Measurements from ENCODE around the gene SERTAD3.

SERTAD3 gene

DNA sequence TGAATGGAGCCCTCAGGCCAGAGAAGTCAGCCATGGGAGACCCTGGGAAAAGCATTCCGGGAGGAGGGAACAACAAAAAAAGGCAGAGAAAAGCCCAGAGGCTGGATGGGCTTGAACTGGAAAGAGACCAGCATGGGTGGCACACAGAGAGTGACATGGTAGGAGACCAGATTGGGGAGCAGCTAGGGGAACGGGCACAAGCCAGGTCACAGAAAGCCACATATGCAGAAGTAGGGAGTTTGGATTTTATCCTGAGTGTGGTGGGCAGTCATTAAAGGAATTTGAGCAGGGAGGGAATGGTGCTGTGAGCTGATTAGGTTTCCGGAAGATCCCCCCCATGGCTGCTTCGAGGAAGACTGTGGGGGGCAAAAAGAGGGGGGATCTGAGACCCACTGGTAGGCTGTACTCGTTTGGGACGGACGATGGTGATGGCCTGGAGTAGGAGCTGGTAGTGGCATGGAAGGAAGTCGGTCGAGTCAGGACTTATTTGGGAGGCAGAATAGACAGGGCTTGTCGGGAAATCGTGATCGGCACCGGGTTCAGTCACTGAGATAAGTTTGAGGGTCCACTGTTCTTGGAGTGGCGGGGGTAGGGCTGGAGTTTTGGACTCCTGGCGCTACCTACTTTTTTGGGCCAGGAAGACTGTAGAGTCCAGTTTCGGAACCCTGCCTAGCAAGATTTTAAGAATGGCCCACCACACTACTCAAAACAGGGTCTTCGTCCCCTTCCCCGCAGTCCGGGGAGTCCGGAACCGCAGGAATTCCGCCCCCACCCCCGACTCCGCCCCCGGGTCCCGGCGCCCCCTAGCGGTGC is 19.3 kb downstream of the SERTAD3 start:
- peak; percentile 46 for DNase-seq (ENCODE audit: low read depth)

DNA sequence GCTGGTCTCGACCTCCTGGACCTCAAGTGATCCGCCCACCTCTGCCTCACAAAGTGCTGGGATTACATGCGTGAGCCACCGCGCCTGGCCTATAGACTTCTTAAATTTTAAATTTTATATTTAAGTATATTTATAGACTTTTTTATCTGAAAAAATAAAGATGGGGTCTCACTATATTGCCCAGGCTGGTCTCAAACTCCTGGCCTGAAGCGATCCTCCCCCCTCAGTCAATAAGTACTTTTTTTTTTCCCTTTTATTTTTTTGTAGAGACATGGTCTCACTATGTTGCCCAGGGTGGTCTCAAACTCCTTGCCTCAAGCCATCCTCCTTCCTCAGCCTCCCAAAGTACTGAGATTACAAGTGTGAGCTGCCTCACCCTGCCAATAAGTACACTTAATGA is 20.2 kb downstream of the SERTAD3 start:
- no peak for DNase-seq (ENCODE audit: low read depth)

DNA sequence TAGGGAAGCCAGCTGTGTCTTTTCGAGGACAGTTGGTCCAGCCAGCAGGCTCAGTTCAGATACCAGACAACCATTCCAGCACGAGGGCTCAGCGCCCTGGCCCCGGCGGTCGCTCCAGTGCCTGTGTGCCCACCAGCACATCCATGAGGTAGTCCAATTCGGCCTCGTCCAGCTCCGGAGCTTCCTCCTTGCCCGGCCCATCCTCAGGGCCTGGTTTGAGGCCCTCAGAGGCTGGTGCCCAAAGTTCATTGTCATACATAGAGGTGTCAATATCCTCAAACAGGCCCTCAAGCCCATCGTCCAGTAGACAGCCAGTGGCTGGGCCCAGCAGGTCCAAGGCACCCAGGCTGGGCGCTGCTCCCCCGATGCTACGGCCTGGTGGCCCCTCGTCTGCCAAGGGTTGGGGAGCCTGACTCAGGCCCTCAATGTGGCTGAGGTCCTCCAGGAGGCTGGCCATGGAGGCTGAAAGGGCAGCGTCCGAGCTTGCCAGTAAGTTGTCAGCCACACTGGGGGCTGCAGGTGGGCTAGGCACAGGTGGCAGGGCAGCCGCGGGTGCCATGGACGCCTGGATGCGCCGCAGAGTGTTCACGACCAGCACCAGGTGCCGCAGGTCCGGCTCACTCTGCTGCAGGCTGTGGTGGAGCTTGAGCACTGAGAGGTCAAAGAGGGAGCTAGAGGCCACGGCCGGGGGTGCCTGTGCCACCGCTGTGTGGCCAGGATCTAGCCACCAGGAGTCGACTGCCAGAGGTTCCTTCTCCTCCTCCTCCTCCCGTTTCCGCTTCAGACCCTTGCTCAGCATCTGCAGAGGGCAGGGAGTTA is 21.2 kb downstream of the SERTAD3 start:
- DNase-seq (ENCODE audit: low read depth): no peak

DNA sequence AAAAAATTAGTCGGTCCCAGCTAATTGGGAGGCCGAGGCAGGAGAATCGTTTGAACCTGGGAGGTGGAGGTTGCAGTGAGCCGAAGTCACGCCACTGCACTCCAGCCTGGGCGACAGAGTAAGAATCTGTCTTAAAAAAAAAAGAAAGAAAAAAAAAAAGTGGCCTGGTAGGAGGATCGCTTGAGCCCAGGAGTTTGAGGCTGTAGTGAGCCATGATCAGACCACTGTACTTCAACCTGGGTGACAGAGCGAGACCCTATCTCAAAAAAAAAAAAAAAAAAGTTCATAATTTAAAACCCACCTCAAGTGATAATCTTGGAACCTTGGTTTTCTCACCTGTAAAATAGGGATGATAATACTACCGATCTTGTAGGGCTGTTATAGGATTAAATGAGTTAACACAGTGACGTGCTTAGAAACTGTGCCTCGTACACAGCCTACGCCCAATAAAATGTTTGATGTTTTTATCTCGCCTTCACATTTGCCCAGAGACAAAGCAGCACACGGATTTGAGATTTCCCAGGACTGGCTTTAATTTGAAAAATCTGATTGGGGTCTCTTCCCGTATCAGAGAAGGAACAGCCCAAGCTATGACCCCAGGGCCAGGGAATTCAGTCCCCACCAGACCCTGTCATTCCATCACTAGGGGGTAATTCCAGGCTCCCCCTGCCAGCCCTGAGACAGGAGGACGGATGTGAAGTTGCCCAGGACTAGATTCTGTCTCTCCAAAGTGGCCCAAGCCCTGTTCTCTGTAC is 22.0 kb downstream of the SERTAD3 start:
- no peak for DNase-seq (ENCODE audit: low read depth)

DNA sequence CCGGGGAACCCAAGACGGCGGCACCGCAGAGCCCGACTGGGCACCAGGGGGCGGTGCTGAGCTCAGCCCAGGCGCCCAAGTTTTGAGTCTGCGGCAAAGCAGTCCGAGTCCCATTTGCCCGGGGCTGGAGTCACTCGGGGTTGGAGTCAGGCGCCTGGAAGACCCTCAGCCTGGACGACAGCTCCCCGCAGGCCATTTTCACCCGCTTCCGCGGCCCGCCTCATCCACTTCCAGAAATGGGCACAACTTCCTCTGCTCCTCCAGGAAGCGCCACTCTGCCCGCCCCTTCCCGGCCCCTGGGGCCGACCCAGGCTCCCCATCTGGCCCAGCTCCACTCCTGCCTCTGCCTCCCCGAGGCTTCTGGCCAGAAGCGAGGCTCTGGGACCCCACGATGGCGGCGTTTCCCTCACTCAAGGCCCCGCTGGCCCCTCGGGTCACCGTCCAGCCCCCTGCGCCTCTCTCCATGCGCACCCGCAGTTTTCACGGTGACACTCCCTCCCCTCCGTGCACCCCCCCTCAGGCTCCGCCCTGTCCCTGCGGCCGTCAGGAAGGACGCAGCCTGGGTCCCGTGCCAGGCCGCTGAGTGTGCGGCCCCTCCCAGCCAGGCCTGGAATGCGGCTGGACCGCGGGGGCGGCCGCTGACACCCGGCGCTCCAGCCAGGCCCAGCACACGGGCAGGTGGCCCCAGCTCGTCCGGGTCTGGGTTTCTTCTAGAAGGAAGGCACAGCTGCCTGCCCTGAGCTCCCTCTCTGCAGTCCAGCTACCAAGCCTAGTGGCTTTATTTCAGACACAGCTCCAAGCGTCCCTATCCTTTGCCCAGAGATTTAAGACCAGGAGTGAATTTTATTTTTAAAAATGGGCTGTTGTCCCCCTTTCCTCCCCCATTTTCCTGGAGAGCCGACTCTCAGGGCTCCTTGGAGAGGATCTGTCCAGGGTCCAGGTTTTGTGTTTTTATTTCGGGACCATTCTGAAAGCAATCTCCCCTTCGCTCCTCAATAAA is 23.1 kb downstream of the SERTAD3 start:
- DNase-seq (ENCODE audit: low read depth): peak; percentile 93

DNA sequence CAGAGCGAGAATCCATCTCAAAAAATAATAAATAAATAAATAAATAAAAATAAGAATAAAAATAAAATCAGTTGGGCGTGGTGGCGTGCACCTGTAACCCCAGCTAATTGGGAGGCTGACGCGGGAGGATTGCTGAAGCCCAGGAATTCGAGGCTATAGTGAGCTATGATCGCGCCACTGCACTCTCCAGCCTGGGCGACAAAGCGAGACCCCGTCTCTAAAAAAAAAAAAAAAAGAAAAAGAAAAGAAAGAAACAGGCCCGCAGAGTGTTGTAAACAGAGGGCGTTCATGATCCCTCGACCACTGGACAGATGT is 23.7 kb downstream of the SERTAD3 start:
- no peak for DNase-seq (ENCODE audit: low read depth)

DNA sequence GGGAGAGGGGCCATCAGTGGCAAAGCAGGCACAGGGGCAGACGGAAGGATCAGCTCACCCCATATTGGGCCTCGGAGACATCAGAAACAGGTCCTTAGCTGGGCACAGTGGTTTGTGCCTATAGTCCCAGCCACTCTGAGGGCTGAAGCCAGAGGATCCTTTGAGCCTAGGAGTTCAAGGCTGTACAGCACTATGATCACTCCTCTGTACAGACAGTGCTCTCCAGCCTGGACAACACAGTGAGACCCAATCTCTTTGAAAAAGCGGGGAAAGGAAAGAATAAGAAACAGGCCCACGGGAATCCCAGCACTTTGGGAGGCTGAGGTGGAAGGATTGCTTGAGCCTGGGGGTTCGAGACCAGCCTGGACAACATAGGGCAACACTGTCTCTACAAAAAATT is 24.4 kb downstream of the SERTAD3 start:
- no peak for DNase-seq (ENCODE audit: low read depth)

DNA sequence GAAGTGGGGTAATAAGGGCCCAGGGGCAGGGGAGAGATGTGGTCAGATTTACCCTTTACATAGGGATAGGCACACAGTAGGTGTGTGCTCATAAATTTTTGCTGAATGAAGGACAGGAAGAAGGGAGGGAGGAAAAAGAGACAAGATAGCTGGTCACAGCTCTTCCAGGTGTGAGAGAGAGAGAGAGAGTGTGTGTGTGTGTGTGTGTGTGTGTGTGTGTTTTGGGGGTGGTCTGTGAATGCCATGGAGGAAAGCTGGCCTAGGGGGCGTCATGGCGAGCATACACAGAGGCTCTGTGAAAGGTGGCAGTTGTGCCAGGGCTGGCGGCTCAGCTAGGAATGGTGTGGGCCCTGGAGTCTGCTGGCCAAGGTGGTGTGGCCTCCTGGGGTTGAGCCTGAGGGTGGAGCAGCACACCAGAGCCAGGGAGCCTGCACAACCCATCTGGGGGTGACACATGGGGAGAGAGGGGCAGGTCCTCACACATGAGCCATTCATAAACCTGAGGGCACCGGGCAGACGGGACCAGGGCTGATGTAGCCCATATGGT is 25.0 kb downstream of the SERTAD3 start:
- no peak for DNase-seq (ENCODE audit: low read depth)

DNA sequence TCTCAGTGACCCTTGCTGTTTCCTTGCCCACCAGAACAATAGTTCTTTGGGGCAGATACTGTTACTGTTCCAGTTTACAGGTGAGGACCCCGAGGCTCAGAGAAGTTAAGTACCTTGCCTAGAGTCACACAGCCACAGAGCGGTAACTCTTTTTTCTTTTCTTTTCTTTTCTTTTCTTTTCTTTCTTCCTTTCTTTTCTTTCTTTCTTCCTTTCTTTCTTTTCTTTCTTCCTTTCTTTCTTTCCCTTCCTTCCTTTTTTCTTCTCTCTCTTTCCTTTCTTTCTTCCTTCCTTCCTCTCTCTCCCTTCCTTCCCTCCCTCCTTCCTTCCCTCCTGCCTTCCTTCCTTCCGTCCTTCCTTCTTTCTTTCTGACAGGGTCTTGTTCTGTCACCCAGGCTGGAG is 26.1 kb downstream of the SERTAD3 start:
- no peak for DNase-seq (ENCODE audit: low read depth)

DNA sequence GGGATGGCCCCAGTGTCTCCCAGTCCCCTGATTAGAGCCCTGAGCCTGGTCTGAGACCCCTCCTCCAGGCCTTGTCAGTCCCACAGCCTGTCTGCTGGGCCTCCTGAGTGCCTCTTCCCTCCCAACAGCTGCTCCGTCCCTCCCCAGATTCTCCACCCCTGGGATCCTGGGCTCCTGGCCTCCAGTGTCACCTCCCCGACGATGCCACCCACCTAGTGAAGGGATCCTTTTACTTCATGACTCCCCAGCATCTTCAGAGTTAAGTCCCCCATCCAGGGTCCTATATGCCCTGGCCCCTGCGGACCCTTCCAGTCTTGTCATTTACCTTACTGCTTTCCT is 26.5 kb downstream of the SERTAD3 start:
- no peak for DNase-seq (ENCODE audit: low read depth)

DNA sequence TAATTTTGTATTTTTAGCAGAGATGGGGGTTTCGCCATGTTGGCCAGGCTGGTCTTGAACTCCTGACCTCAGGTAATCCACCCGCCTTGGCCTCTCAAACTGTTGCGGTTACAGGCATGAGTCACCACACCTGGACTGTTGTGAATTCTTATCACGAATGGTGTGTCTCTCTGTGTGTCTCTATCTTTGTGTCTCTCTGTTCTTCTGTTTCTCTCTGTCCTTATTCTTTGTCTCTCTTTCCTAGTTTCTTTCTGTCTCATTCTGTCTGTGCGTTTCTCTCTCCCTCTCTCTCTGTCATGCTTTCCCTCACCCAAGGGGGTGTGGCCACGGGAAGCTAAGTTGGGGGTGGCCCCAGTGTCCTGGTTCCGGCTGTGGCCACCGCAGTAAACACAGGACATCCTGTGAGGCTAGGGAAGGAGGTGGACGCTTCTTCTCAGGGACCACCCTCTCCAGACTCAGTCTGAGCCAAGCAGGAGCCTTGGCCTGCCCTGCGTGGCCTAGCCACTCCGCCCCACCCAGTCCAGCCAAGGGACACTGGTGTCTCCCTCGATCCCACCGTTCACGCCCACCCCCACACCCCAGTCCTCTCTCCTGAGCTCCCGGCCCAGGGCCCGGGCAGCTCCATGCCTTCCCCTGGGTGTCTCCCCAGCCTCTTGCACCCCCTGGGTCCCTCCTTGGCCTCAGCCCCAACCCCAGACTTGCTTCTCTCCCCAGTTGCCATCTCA is 27.1 kb downstream of the SERTAD3 start:
- DNase-seq (ENCODE audit: low read depth): peak; percentile 63

DNA sequence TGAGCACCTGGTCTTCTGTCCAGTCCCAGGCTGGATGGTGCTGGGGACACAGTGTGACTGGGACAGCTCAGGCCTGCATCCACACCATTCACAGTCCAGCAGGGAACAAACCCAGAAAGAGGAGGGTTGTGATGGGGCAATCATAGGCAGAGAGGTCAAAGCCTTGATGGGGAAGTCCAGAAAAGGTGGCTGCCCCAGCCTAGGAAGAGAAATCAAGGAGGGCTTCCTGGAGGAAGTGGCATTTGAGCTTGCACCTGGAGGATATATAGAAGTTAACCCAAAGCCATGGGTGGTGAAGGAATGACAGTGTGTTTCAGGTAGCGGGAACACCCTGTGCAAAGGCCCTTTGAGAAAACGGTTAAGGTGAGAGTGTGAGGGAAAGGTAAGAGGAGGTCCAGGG is 28.4 kb downstream of the SERTAD3 start:
- DNase-seq (ENCODE audit: low read depth): no peak

DNA sequence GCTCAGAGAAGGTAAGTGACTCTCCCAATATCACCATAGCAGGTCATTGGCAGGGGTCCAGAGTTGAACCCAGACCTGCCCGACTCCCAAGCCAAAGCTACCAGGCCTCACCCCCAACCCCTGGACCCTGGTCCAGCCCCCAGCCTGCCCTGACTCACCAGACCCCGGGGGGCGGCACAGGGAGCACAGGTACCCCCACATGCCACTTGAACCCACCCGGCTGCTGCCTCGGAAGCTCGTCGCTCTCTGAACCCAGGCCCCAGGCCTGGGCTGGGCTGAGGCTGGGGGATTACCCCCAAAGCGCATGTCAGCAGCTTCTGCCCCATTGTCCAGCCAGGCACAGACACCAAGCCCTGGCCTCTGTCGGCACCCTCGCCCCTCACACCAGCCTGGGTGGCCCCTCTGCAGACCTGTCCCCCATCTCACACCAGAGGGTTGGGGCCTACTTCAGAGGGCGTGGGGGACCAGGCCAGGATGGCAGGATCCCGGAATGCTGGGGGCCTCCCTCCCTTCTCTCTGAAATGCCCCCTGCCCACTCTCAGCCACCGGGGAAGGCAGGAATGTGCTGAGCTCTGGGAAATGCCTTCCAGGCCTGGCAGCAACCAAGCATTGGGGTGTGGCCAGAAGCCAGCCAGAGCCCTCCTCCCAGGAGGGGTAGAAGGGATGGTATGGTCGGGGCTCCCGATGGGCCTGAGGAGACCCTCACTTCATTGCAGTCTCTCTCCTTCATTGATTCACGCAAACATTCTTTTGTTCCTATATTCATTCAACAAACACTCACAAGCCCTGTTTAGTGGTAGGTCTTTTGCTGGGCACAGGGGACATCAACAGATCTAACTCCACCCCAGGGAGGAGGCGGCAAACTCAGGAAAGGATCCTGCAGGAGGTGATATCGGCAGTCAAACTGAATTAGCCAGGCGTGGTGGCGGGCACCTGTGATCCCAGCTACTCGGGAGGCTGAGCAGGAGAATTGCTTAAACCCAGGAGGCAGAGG is 29.3 kb downstream of the SERTAD3 start:
- DNase-seq (ENCODE audit: low read depth): no peak

DNA sequence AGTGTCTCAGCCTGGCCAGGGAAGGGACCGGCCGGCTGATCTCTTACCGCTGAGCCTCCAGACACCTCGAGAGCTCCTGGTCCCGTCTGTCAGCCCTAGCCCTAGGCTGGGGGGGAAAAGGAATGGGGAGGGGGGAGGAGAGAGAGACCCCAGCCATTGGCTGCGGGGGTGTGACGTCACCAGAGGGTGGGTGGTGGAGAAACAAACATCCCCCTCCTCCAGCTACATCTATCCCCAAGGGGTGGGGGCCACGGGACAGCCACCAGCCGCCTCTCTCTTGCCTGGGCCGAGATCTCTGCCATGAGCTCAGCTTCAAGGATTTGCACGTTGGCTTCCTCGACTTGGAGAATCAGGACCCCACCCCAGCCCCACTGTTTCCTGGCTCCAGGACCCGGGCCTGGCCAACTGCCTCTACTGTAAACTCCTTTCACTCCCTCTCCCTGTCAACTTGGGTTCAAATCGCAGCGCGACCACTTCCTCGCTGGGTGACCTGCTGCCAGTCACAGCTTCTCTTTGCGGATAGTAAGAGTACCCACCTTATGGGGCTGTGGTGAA is 30.8 kb downstream of the SERTAD3 start, which contains the start of gene PRX:
Gene PRX, minus strand, starts transcription at position 88 of the 555 bp plus-strand sequence. CDS start 5,446 bp downstream, outside the sequence.
- DNase-seq (ENCODE audit: low read depth): no peak

DNA sequence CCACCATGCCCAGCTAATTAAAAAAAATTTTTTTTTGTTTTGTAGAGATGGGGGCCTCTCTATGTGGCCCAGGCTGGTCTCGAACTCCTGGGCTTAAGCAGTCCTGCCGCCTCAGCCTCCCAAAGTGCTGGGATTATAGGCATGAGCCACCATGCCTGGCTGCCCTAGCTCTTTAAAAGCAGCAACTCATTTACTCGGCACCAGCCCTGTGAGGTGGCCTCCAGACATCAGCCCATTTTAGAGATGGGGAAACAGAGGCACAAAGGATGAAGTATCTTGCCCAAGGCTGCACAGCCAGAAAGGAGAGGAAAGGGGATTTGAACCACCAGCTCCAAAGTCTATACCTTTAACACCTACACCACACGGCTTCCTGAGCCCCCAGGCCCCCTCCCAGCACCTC is 31.3 kb downstream of the SERTAD3 start:
- no peak for DNase-seq (ENCODE audit: low read depth)

DNA sequence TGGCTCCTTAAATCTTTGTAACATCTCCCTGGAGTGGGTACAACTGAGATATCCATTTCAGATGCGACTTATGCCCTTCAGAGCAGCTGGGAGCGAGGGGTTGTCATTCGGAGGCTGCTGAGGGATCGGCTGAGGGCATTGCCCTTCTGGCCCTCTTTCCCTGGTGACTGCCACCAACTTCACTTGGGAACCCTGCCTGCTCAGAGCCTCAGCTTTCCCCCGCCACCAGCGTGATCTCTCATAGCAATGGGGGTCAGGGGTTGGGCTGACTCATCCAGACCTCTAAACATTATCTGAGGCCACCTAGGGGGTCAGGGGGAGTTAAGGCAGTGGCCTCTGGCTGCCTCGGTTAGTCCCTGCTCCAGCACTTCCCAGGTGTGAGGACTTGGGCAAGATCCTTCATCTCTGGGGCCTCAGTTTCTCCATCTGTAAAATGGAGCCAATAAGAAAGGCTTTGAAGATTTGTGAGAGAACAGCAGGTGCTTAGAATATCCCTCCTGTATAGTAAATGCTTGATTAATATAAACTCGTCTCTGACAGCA is 32.1 kb downstream of the SERTAD3 start:
- DNase-seq (ENCODE audit: low read depth): no peak

DNA sequence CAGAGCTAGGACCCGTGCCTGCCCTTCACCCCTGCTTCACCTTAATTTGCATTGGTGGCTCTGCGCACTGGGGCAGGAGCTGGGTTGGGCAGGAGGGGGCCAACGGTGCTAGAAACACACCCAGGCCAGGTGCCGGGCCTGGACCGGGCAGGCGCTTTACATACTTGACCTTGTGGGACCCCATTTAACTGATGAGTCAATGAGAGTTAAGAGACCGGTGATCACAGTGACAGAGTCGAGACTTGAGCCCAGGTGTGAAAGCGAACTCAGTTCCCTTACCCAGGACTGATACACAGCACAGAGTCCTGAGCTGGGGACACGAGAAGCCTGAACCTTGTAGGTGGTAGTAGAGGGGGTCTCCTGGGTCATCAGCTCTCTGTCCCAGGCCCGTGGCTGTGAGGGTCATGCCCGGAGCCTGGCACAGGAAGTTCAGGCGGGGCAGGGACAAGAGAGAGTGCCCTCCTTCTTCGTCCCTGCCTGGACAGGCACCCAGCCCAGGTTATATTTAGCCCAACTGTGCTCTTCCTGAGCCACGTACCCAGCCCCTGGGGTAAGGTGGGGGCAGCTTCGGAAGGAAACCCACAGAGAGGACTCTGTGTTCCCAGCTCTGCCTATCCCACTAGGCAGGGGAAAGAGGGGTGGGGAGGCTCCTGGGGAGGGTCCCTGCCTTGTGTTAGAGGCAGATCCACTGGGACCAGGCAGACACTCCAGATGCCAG is 32.9 kb downstream of the SERTAD3 start:
- peak; percentile 23 for DNase-seq (ENCODE audit: low read depth)

DNA sequence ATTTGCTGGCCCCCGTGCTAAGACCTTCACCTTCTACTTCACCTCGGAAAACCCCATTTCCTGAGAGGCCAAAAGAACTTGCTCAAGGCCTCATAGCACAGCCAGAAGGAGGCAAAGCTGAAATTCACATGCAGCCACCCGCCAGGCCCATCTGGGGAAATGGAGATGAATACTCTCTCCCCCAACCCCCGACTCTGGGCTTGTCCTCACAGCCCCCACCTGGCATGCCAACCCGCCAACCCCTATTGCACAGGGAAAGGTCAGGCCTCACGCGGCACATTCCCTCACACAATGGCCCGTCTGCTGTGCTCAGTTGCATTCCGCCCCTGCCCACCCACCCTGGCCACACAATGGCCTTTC is 34.1 kb downstream of the SERTAD3 start:
- no peak for DNase-seq (ENCODE audit: low read depth)

All from EH (cell line).